OCI-LY7 (cell line): ENCODE data around the gene MYH10. TPM values are rescaled to one million over a fixed set of nuclear protein-coding genes. Genes with fewer than 3 reads are reported as not detected.

Experiments
- BruUV-seq: library from RNA; stranded (reverse); fragments of 400-500 nt; replicated peaks from 2 replicates; lab custom pipeline; 2021; lab: Mats Ljungman, UMichigan
- CTCF ChIA-PET: fragments of 300-600 bp; sonication (Branson Sonifier 250); formaldehyde crosslinking; loops from one replicate; lab custom pipeline; 2022; ENCODE audit warnings: antibody characterized with exemption; ENCODE audit not compliant: unreplicated experiment; lab: Charles Lee
- POLR2A ChIA-PET: fragments of 300-600 bp; sonication (Branson Sonifier 250); formaldehyde crosslinking; loops from one replicate; lab custom pipeline; 2022; ENCODE audit warnings: antibody characterized with exemption; lab: Charles Lee
- DNase-seq: peaks from one replicate; pipeline ENCODE4 v3.0.0-alpha.2; 2015; ENCODE audit warnings: low spot score
- H2AFZ ChIP-seq: fragments of 200-600 bp; sonication (generic), shearing (Covaris generic); 2 replicates; pipeline ENCODE4 v1.6.1; 2014; ENCODE audit warnings: mild to moderate bottlenecking, antibody characterized with exemption, low read length, moderate library complexity
- H3K27ac ChIP-seq: fragments of 200-600 bp; sonication (generic); 2 replicates; pipeline ENCODE4 v1.5.1; 2014; ENCODE audit warnings: mixed run types, low read depth, mild to moderate bottlenecking, moderate library complexity, low read length, inconsistent platforms; ENCODE audit not compliant: poor library complexity, severe bottlenecking
- H3K36me3 ChIP-seq: fragments of 200-600 bp; sonication (generic); 2 replicates; pipeline ENCODE4 v1.6.1; 2014; ENCODE audit warnings: mild to moderate bottlenecking, antibody characterized with exemption, low read length, moderate library complexity, mixed read lengths; ENCODE audit not compliant: insufficient read depth
- H3K4me1 ChIP-seq: fragments of 200-600 bp; sonication (generic); 2 replicates; pipeline ENCODE4 v1.5.1; 2014; ENCODE audit warnings: mild to moderate bottlenecking, low read length; ENCODE audit not compliant: insufficient read depth, poor library complexity, severe bottlenecking
- H3K4me2 ChIP-seq: fragments of 200-600 bp; sonication (generic); 2 replicates; pipeline ENCODE4 v1.6.1; 2014; ENCODE audit warnings: mild to moderate bottlenecking, low read length
- H3K4me3 ChIP-seq: fragments of 200-600 bp; sonication (generic); 2 replicates; pipeline ENCODE4 v1.5.1; 2014; ENCODE audit warnings: mild to moderate bottlenecking, low read depth, low read length; ENCODE audit not compliant: poor library complexity, severe bottlenecking
- H3K79me2 ChIP-seq: fragments of 200-600 bp; sonication (generic); 2 replicates; pipeline ENCODE4 v1.6.1; 2016; ENCODE audit warnings: low read depth, mild to moderate bottlenecking, low read length, moderate library complexity, mixed read lengths; ENCODE audit not compliant: insufficient read depth
- H3K9me2 ChIP-seq: fragments of 200-600 bp; sonication (generic); 2 replicates; pipeline ENCODE4 v1.6.1; 2016; ENCODE audit warnings: mild to moderate bottlenecking, low read length, mixed read lengths; ENCODE audit not compliant: insufficient read depth
- H3K9me3 ChIP-seq: fragments of 200-600 bp; sonication (generic); 2 replicates; pipeline ENCODE4 v1.6.1; 2014; ENCODE audit warnings: mild to moderate bottlenecking, mixed run types, low read length, mixed read lengths
- H4K20me1 ChIP-seq: fragments of 200-600 bp; sonication (generic); 2 replicates; pipeline ENCODE4 v1.6.1; 2014; ENCODE audit warnings: mild to moderate bottlenecking, antibody characterized with exemption, low read length, moderate library complexity, mixed read lengths; ENCODE audit not compliant: insufficient read depth
- CTCF ChIP-seq: fragments of 200-600 bp; sonication (generic); conservative IDR thresholded peaks from 2 replicates; pipeline ENCODE4 v1.5.1; 2014; ENCODE audit warnings: mild to moderate bottlenecking, antibody characterized with exemption, low read length, moderate library complexity, mixed read lengths
- EZH2phosphoT487 ChIP-seq: fragments of 200-600 bp; sonication (generic); IDR thresholded peaks from 2 replicates; pipeline ENCODE4 v1.6.1; 2018; ENCODE audit warnings: low read depth, borderline replicate concordance, mild to moderate bottlenecking, mixed run types, antibody characterized with exemption, low read length, moderate library complexity, mixed read lengths
- intact Hi-C: fragments of 100-400 bp; cut with micrococcal nuclease; formaldehyde crosslinking; loops from one replicate; pipeline ENCODE4 v1.10.0; 2022; ENCODE audit not compliant: unreplicated experiment
- total RNA-seq, 2 experiments: library from RNA; depleted of rRNA in 1 of 2; stranded (reverse); fragments of >200 nt in 1 of 2; shearing (Covaris generic) in 1 of 2; gene quantifications; 2 replicates each; pipeline ENCODE4 v1.2.3, GENCODE V29; 2014 to 2022

MYH10 gene
- total RNA-seq, 2 experiments from 2014 or later = 41.9 to 60.4 TPM

DNA sequence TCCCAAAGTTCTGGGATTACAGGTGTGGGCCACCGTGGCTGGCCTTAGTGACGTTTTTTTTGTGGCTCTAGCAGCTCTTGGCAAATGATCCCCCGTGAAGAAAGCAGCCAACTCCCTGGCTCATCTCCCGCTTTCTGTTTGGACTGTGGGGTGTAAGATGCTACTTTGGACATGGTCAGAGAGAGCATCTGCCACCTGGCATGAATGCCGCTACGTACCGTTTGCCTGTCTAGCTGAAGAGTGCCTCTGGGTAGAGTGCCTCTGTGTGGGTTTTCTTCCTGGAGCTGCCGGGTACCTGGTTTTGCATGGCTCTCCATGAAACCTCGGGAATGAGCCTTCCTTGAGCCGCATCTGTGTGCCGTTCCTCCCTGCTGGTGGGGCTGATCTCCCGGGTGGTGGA lies 160.6 kb downstream of the MYH10 start:
- CTCF ChIA-PET = no interaction called here
- H4K20me1 ChIP-seq = no peaks in the 10 kb centered on the region

GRCh38 chr17:8468980-8469379 lies 161.5 kb downstream of the MYH10 start:
- Histone ChIP-seq H2AFZ (no peak overlapping the region), H3K4me1 (no peaks in the 10 kb centered on the region), H3K36me3 (peaks cover 65% of the 10 kb centered on the region), H3K79me2 (no peaks in the 10 kb centered on the region), H4K20me1 (no peaks in the 10 kb centered on the region), H3K4me3 (no peak overlapping the region), H3K9me2 (no peaks in the 10 kb centered on the region), H3K4me2 (no peak overlapping the region), H3K9me3 (no peaks in the 10 kb centered on the region), H3K27ac (no peak overlapping the region)
- BruUV-seq = no TSS peak
- ChIA-PET POLR2A (no interaction called here), CTCF (no interaction called here)
- intact Hi-C loops = no loop called here
- TF ChIP-seq EZH2phosphoT487 (no peak), CTCF (no peak)
- no peak for DNase-seq

More for the DNA sequence above, 160.6 kb downstream of the MYH10 start:
- Histone ChIP-seq H3K9me3 (no peaks in the 10 kb centered on the region), H2AFZ (no peak overlapping the region), H3K36me3 (peaks cover 67% of the 10 kb centered on the region), H3K4me2 (no peak overlapping the region), H3K4me3 (no peak overlapping the region), H3K27ac (no peak overlapping the region), H3K79me2 (no peaks in the 10 kb centered on the region), H3K9me2 (no peaks in the 10 kb centered on the region), H3K4me1 (no peaks in the 10 kb centered on the region)
- POLR2A ChIA-PET = no interaction called here
- no peak for DNase-seq
- BruUV-seq = no TSS peak
- intact Hi-C loops = no loop called here
- TF ChIP-seq CTCF = no peak
- no peak for TF ChIP-seq EZH2phosphoT487

DNA sequence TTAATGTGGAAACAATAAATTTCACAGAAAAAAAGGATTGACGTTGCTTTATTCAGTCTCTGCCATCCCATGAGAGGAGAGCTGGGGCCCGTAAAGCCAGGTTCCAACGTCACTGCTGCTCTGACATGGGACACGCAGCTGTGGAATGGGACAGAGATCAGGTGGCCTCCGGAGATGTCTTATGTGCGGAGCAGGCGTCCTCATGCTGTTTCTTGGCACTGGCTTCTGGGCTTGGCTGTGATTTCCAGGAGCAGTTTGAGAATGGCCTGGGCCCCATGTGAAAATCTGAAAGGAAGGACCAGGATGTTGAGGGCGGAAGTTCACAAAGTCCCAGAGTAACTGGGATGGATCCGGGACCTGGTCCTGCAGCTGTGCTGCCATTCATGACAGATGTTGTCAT lies 162.4 kb downstream of the MYH10 start:
- Histone ChIP-seq H3K4me2 (no peak overlapping the region), H4K20me1 (no peaks in the 10 kb centered on the region), H3K9me3 (no peaks in the 10 kb centered on the region), H3K4me3 (no peak overlapping the region), H3K9me2 (no peaks in the 10 kb centered on the region), H3K4me1 (no peaks in the 10 kb centered on the region), H3K27ac (no peak overlapping the region), H3K79me2 (no peaks in the 10 kb centered on the region), H3K36me3 (peaks cover 66% of the 10 kb centered on the region), H2AFZ (no peak overlapping the region)
- intact Hi-C loops = no loop called here
- DNase-seq = no peak
- TF ChIP-seq CTCF (no peak), EZH2phosphoT487 (no peak)
- POLR2A ChIA-PET = no interaction called here
- BruUV-seq = no TSS peak
- CTCF ChIA-PET = no interaction called here
